NK-92 treated with Interleukin-12 subunit alpha and Interleukin-12 subunit beta, amount 100 ng/mL, for 24 hours (cell line): ENCODE data around the gene LPCAT1.

Experiments
- DNase-seq: peaks from one replicate; lab custom pipeline; 2025; lab: John Stamatoyannopoulos, UW

The LPCAT1 gene

DNA sequence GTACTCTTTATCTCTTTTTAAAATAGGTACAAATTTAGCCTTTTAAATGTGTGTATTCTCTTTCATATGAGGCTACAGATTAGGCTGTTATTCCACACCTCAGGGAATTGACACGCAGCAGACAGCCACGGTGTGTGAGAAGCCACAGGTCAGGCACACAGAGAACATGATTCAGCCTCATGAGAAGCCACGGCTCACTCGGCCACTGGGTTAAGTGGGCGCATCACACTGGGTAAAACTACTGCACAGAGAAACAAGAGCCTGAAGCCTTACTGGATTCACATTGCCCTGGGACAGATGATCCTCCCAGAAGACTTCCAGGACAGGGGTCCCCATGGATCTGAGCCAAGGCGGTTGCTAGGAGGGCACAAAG is 28.2 kb downstream of the LPCAT1 start:
- DNase-seq: no peak

DNA sequence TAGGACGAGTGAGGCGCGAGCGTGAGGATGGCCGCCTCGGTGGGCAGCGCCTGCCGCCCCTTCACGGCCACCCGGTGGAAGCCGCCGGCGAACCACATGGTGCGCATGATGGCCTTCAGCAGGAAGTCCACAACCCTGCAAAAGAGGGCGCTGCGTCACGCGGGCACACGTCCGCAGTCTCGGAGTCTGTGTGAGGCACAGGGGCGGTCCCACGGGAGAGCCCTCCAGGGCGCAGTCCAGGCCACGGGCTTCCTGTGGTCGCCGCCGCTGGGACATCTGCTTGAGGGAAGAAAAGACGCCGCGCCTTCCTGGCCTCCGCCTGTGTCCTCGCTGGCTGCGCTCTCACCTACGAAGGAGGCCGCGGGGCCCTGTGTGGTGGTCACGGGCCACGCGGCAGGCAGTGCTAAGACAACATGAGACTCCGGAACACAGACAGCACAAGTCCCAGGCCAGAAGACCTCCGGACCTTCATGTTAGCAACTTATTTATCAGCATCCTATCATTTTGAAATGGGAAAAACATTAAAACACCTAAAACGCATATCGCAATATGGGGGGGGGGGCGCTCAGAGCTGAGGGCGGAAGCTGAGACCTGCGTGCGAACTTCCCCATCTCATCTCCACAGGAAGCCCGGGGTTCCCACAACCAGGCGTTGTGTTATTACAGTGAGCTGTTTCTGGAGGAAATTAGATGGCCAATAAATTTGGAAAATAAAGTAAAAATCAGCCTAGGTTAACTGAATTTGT is 28.8 kb downstream of the LPCAT1 start:
- DNase-seq: no peak

DNA sequence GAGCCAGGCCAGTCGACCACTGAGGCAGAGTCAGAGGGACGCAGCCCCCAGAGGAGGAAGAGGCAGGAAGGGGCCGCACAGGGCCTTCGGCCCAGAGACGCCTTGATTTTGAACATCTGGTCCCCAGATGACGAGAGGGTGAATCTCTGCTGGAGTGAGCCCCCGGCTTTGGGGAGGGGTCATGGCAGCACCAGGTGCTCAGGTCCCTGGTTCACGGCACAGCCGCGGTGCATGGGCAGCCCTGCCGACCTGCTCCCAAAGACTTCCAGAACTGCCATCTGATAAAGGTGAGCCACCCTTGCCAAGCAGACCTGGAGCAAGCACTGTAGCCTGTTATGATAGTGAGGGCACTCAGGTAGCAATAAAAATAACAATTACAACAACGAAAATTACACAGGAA is 29.8 kb downstream of the LPCAT1 start:
- no peak for DNase-seq

DNA sequence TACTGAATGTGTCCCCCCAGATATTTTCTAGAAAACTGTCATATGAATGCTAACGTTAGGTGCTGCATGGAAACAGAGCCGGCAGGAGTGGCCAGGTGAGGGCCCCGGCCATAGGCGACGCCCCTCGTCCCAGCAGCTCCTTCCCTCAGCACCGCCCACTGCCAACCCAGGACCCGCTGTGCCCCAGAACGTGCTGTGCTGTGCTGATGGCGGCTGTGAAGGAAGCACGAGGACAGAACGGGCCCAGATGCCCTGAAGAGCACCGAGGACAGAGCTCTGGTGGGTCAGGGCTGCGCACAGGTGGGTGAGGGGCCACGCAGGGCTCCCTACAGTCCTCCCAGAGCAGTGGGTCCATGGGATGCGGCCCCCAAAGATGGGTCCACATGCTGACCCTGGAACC is 30.3 kb downstream of the LPCAT1 start:
- no peak for DNase-seq

DNA sequence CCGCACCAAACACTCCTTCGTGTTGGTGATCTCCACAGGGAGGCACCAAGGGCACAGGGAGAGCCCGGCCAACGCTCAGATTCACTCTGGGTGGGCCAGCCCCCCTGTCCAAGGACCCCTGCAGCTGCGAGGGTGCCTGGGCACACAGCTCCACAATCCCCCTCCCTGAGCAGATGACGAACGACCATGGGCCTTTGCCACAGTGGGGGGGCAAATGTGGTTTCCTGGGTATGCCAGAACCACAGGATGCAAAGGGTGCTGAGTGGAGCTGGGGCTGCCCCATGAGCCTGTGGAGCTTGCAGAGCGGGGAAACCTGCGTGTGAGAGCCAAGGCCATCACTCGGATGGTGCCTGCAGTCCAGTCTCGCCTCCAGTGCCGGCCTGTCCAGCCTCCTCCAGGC is 31.0 kb downstream of the LPCAT1 start:
- DNase-seq: no peak

DNA sequence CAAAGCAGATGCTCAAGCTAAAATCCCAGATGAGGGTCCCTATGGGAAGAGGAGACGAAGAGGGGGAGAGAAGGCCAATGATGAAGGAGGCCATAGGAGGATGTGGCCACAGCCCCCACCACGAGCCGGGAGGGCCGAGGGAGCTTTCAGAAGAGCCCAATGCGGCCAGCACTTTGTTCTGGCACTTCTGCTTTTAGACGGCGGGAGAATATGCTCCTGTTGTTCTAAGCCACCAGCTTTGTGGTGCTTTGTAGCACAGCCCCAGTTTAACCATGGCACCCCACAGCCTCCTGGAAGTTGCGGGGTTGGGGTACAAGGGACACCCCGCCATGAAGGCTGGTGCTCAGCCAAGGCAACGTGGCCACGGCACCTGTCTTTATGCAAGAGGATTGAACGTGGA is 33.4 kb downstream of the LPCAT1 start:
- DNase-seq: no peak

DNA sequence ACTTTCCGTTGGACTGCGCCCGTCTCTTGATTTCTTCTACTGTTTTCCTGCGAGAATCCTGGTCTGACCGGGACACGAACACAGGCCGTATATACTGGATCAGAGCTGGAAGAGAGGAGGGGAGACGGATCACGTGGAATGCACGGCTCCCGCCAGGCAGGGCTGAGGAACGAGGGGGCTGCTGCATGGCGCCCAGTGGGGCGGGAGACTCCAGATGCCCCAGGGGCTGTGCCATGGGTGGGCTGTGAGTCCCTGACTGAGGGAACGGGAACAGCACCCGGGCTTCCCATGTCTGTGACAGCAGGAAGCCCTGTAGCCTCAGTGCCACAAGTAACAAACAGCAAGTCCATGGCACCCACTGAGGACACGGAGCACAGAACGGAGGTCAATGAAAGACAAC is 34.0 kb downstream of the LPCAT1 start:
- no peak for DNase-seq

DNA sequence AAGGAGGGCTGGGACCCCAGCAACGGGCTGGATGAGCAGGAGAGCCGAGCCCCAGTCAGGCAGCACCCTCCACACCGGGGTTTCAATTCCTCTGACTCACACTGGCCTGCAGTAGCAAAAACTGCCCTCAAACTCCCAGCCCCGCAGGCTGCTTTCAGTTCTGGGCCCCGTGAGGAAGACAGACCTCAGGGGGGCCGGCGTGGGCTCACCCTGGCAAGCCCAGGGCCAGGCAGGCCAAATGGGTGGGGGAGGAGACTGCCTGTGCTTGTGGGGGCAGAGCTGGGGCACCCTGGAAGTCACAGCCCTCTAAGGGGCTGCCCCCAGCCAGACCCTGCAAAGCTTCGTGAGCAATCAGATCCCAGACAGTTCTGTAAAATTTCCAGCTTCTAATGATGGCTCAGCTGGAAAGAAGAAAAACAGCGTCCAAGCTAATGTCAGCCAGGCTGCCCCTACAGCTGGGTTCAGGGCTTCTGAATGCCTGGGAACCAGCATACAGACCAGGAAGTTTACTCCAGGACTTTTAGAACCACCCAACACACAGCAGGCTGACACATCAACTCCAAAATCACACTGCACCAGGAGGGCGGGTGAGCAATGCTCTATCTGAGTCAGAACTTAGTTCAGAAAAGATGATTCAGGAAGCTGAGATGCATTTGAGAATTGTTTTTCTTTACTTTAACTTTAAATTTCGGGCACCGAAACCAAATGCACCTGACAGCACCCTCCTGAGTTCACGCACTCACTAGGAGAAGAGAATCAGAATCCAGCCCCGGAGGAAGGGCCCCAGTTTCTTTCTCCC is 34.7 kb downstream of the LPCAT1 start:
- no peak for DNase-seq

DNA sequence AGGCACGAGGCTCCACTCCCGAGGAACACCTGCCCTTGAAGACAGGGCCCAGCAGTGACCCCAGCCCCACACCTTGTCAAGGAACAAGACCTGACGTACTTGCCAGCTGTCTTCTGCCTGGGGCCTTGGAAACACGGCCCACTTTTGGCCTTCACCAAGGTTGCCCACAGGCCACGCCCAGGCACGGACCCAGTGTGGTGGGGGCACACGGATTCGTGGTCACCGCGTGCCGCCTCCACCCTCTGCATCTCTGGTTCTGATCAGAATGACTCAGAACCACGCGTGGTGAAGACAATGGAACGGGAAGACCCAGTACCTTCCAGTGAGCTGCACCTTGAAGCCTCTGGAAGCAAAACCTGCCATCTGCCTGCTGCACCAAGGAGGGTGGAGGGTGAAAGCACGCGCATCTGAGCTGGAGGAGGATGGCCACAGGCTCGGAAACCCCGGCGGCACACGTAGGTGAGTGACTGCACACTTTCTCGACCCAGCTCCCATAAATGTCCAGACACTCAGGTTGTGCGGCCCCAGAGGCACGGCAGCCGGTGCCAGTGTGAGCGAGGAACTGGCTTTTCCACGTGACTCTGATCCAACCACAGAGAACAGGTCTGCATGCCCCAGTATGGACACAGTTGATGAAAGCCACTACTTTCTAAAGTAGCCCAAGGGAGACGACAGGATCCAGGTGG is 36.5 kb downstream of the LPCAT1 start:
- no peak for DNase-seq

DNA sequence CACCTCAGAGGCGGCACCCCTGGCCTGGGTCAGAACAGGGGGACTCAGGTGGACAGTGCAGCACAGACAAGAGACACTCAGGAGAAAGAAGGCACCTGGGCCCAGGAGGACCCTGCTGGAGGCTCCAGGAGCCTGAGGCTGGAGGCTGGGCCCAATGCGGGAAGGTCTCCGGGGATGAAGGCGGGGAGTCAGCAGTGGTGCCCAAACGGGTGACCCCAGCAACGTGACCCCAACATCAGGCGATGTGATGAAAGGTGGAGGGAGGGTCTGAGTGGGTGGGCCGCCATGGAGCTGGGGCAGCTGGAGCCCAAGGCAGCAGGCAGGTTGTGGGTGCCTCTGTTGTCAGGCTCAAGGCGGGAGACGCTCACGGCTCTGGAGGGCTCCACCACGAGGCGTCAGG is 37.5 kb downstream of the LPCAT1 start:
- DNase-seq: no peak

DNA sequence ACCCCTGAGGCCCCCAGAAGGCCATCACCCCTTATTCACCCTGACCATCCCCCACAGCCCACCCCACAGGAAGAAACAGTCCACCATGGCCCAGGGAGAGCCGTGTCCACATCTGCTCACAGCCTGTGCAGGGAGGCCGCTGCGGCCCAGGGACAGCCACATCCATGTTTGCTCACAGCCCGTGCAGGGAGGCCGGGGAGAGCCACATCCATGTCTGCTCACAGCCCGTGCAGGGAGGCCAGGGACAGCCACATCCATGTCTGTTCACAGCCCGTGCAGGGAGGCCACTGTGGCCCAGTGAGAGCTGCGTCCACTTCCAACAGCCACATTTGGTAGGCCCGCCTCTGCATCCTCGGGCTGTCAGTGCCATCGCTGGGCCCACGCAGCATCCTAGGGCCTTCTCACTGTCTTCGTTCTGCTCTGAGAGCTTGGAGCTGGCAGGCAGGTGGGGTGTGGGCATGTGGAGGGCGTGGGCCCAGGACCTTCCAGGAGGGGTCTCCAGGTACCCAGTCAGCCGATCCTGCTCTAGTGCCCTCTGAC is 38.1 kb downstream of the LPCAT1 start:
- no peak for DNase-seq

DNA sequence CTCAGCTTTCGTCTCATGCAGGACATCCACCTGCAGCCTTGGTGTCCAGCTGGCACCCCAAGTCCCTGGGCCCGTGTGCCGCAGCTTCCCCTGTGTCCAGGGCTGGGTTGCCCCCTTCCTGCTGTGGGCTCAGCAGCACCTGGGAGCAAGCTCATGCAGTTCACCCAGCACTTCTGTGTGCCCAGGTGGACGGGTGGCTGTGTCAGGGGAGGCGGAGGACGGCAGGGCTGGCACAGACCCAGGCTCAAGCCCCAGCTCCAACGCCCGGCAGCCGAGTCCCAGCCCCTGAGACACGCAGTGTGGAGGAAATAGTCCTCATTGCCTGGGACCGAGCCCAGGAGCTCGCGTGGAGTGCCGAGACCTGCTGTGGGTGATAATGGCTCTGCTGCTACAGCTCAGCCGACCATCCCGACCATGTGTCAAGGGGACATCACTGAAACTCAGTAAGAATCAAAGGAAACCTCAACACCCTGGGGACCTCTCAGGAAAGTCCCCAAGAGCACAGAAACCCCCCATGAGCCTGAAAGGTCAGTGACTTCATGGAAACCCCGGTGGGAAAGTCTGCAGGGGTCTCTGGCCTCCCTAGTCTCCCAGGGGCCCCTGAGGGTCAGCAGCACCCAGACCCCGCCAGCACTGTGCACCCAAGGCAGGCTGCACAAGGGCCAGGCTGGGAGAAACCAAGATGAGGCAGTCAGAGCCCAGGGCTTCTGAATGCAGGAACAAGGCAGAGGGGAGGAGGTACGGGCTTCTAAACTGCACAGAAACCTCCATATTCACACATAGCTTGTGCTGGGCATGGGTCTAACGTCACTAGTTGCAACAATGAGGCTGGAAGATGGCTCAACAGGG is 38.8 kb downstream of the LPCAT1 start:
- no peak for DNase-seq

DNA sequence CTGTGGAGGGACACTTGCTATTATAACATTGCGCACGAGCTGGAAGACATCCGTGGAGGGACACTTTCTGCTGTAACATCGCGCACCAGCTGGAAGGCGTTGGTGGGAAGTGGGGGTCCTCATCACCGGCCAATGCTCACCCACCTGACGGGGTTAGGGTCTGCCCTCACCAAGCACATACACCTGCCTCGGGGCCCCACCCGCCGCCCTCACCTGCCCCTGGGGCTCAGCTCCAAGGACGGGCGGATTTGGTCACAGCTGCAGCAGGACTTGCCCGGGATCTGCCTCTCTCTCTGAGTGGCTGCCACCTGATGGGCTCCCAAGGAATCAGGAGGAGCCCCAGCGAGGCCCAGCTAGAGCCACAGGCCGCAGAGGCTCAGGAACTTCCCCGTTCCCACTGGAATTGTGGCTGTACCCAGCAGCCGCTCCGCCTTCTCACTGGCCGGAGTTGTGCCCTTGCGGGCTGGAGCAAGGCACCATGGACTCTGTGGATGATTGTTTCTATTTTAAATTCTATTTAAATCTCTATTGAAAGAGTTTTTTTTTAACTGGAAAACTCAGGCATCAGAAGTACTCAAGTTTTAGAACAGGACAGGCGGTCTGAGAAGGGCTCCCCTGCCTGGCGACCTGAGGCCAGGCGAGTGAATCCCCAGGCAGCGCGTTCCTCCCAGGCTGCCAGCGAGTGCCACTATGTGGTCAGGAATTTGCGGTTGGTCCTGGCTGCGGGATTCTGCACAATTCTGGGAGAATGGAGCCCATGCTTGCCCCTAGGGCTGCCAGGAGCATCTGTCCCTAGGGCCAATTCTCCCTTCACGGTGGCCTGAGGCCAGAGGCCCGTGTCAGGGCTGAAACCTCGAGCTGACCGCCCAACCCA is 39.7 kb downstream of the LPCAT1 start:
- DNase-seq: no peak

DNA sequence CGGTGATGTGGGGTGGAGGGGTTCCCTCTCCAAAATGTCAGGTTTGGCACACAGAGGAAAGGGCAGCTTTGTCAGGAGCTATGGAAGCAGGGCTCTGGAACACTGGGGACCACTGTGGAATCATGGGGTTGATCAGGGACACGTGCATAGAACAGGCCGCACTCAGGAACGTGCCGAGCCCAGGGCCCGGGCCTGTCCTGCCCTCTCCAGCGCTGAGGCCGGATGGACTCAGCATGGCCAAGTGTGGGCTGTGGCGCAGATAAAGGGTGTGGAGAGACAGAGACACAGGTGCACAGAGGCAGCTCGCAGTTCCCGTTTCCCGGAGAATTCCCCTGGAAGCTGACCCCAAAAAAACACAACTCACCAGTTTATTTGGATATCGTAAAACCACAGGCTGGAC is 40.7 kb downstream of the LPCAT1 start:
- DNase-seq: no peak

DNA sequence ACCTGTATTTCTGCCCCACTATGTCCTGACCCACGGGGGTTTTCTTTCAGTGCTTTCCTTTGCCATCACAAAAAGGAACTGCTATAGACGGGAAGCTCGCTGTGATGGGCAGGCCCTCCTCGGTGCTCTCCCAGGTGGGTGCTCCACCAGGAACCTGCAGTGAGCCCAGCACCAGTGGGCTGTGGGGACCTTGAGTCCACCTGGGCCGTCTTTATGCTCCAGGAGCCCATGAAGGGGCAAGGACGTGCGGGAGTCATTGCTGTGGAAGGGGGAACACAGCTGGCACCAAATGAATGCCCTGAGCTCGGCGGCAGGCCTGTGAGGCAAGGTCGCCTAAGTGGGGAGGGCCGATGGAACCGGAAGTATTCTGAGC is 41.8 kb downstream of the LPCAT1 start:
- DNase-seq: no peak

DNA sequence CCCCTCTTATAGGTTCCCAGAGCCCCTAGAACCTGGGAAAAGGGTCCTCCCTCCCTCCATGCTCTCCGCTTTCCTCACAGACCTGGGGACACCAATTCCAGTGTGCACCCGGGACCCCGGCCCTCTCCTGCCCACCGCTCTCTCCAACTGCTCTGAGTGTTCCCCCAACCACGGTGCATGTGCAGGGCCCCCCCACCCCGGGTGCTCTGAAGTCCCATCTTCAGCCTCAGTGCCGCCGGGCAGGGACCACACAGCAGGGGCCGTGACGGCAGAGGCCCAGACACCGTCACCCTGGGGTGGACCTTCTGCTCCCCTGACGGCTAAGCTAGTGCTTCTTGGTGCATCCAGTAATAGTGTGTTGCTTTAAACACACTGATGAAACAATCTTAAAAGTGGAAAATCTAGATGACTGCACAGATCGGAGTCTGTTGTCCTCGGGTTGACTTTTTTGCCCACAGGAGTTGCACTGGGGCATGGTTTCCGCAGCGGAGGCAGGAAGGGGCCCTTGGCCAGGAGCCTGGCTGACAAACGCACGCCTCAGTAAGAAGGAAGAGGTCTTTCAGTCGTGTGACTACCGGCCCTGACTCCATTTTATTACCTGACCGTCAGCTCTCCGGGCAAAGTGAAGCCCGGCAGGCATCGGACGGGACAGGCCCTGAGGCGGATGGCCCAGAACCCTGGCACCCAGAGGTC is 42.3 kb downstream of the LPCAT1 start:
- no peak for DNase-seq

DNA sequence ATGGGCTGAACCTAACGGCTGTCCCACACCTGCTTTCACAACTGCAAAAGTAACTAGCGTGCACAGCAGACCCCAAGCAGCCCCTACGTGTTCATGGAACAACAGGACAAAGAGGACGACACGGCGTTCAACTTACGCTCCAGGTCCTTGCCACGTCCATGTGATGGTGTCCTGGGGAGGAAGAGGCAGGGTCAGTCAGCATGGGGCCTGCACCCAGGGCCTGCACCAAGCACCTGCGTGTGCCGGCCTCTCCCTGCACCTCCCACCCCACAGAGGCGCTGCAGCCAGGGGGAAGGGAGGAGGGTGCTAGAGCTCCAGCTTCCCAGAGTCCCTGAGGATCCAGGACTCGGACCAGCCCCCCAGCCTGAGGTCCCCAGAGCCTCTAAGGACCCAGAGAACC is 43.0 kb downstream of the LPCAT1 start:
- no peak for DNase-seq

DNA sequence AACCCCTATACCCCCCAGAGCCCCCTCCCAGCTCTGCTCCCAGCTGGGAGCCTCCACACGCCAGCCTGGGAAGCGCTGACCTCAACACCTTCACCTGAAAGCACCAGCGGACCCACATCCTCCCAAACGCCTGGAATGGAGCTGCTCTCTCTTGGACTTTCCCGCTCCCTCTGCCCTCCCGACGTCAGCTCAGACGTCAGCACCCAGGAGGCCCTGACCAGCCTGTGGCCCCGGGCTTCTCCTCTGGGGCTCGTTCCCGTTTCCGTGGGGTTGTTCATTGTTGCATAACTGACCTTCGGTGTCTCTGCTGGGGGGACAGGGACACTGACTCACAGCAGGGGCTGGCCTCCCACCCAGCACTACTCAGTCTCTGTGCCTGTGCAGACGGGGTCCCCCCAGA is 43.5 kb downstream of the LPCAT1 start:
- DNase-seq: no peak

DNA sequence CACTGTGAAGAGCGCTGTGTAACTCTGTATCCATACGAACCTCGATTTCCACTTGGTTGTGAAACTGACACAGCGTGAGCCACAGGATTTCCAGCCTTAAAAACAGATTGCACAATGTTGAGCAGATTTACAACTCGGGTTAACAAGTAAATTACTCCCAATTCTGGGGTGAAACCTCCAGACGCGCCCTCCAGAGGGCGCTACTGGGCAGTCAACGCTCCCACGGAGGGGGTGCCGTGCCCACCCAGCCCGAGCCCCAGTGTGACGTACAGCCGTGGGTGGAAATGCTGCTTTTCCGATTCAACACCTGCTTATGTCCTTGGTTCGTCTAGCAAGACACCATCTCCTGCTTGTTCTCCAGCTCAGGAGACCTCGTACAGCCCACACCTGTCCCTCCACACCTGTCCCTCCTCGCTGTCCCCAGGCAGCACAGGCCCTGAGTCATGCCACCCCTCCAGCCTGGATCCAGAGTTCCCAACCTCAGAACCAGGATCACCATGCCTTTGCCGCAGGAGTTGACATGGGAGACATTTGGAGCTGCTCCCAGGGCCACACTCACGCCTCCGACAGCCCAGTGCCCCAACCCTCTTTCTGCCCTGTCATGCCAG is 44.1 kb downstream of the LPCAT1 start:
- DNase-seq: no peak

DNA sequence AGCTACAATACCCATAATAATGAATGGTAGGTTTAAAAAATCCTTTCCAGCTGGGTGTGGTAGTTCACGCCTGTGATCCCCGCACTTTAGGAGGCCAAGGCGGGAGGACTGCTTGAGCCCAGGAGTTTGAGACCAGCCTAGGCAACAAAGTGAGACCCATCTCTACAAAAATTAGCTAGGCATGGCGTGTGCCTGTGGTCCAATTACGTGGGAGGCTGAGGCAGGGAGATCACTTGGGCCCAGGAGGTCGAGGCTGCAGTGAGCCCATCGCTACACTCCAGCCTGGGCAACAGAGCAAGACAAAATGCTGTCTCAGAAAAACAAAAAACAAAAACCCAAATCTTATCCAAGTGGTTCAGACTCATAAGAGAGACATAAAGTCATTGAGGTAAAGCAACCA is 44.7 kb downstream of the LPCAT1 start:
- no peak for DNase-seq
